ENCODE data around the gene NCAPH2. TPM values are rescaled to one million over a fixed set of nuclear protein-coding genes. Genes with fewer than 3 reads are reported as not detected.
A peak's percentile ranks its signal among the peaks of the same experiment; 100 is the strongest.

The NCAPH2 gene
- polyA plus RNA-seq, 1 donor from 2014 or later = 39.4 TPM

GRCh38 chr22:50469377-50470305 is 38.4 kb upstream of the NCAPH2 start:
- H3K4me3 Mint-ChIP-seq = peak overlapping the region; percentile 59 to 89 (median 88)

GRCh38 chr22:50470491-50470890 is 37.5 kb upstream of the NCAPH2 start:
- no peaks in the 10 kb centered on the region for H3K27me3 Mint-ChIP-seq
- peaks cover 26 to 51% (median 41%) of the 10 kb centered on the region in 3 donors for H3K4me1 Mint-ChIP-seq
- peak overlapping the region; percentile 59 to 89 (median 88) for H3K4me3 Mint-ChIP-seq
- peaks cover 4% of the 10 kb centered on the region for H3K36me3 Mint-ChIP-seq
- H3K9me3 Mint-ChIP-seq = no peaks in the 10 kb centered on the region
- H3K27ac Mint-ChIP-seq = peak overlapping the region; percentile 94 to 98 (median 94)

More at GRCh38 chr22:50469377-50470305, 38.4 kb upstream of the NCAPH2 start:
- Mint-ChIP-seq H3K9me3 (no peaks in the 10 kb centered on the region), H3K36me3 (peaks cover 4% of the 10 kb centered on the region), H3K4me1 (peaks cover 26 to 49% (median 41%) of the 10 kb centered on the region in 3 donors), H3K27me3 (no peaks in the 10 kb centered on the region), H3K27ac (peak overlapping the region; percentile 94 to 98 (median 94))

- Mint-ChIP-seq H3K4me3 (peak overlapping the region; percentile 59 to 97 (median 88)), H3K27ac (peak overlapping the region; percentile 94 to 98 (median 94)), H3K9me3 (no peaks in the 10 kb centered on the region), H3K27me3 (no peaks in the 10 kb centered on the region), H3K4me1 (peaks cover 26 to 52% (median 41%) of the 10 kb centered on the region in 3 donors), H3K36me3 (peaks cover 4% of the 10 kb centered on the region)
Measured at GRCh38 chr22:50471197-50471847, 36.7 kb upstream of the NCAPH2 start.

DNA sequence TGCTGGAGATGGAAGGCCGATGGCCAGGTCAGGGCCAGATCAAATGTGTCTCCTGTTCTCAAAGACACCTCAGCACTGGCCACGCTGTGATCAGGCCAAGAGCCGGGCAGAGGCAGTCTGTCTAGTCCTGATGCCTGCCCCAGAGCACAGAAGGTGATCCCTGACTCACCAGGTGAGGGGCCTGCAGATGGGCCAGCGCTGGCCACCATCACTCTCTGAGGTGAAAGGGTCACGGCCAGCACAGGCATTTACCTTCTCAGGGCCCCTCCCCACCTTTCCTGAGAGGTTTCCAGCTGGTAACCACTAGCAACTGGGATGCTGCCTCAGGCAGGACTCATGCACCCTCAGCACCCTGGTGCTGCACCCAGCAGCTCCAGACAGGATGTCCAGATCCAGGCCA is 36.1 kb upstream of the NCAPH2 start:
- Mint-ChIP-seq H3K36me3 (peaks cover 4% of the 10 kb centered on the region), H3K27ac (peak overlapping the region; percentile 67 to 82 (median 77)), H3K9me3 (no peaks in the 10 kb centered on the region), H3K4me1 (peaks cover 22 to 48% (median 41%) of the 10 kb centered on the region in 3 donors), H3K27me3 (no peaks in the 10 kb centered on the region), H3K4me3 (peak overlapping the region in 3 of 4 donors; percentile 77 to 97 (median 79))

DNA sequence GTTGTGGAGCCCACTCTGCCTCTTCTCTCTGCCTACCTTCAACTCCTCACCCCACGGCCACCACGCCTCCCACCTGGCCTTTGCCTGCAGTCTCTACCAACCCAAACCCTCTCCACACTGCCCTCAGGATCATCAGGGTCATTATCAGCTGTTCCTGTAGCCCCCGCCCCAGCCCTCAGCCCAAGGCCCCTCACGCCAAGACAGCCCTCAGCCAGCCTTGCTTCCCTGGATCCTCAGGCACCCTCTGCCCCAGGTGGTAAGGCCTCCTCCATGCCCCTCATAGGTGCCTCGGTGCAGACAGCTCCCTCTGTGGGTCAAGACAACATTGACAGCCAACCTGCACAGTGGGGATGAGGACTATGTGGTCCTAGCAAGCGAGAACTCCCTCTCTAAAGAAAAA is 34.9 kb upstream of the NCAPH2 start:
- Mint-ChIP-seq H3K4me1 (peaks cover 22 to 47% (median 41%) of the 10 kb centered on the region in 3 donors), H3K27me3 (no peaks in the 10 kb centered on the region), H3K36me3 (peaks cover 4% of the 10 kb centered on the region), H3K9me3 (no peaks in the 10 kb centered on the region), H3K4me3 (peak overlapping the region; percentile 79 to 97 (median 92)), H3K27ac (peak overlapping the region; percentile 63 to 95 (median 72))

DNA sequence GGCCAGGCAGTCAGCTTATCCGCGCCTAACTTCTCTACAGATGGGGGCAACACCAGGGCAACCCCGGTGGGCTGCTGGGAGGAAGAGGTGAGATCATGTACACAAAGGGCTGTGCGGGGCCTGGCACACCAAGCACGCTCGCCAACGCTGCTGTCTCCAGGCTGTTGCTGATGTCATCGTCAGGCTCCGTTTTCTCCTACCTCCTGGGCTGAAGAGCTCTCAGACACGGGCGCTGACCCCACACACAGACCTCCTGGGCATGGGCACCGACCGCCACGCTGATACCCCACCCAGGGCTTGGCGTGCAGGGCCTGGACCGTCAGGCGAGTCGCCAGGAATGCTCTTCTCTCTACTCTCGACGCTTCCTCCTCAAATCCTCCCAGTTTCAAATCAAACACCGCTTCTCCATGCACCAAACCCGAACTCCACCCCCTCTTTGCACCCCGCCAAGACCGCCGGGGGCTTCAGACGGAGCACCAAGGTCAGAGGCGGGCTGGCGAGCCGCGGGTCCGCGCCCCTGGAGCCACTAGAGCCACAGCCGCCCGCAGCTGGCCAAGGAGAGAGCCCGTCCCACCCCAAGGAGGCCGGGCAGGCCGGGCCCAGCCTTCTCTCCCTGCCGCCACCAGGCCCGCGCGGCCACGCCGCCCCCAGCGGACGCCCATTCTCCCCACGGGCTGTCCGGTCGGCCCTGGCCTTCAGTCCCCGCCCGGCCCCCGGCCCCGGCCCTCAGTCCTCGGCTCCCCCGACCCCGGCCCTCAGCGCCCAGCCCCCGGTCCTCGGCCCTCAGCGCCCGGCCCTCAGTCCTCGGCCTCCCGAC is 34.0 kb upstream of the NCAPH2 start:
- peaks cover 4% of the 10 kb centered on the region for H3K36me3 Mint-ChIP-seq
- peak overlapping the region; percentile 79 to 97 (median 92) for H3K4me3 Mint-ChIP-seq
- H3K27me3 Mint-ChIP-seq = no peaks in the 10 kb centered on the region
- H3K4me1 Mint-ChIP-seq = peaks cover 21 to 41% (median 35%) of the 10 kb centered on the region in 3 donors
- peak overlapping the region; percentile 72 to 95 (median 85) for H3K27ac Mint-ChIP-seq
- no peaks in the 10 kb centered on the region for H3K9me3 Mint-ChIP-seq

- Mint-ChIP-seq H3K27ac (peak within 1 kb of the TSS; percentile 72 to 95 (median 85)), H3K4me3 (peak within 1 kb of the TSS; percentile 79 to 97 (median 92)), H3K27me3 (peaks cover 4% of the 10 kb centered on the region), H3K4me1 (peaks cover 15 to 38% (median 31%) of the 10 kb centered on the region in 3 donors), H3K9me3 (no peaks in the 10 kb centered on the region), H3K36me3 (peaks cover 4% of the 10 kb centered on the region)
Measured at GRCh38 chr22:50474710-50475651, 33.0 kb upstream of the NCAPH2 start, which contains the start of gene SBF1. Gene SBF1 (minus strand): TSS chr22:50475035. CDS start chr22:50474840, 195 bp downstream.

GRCh38 chr22:50475652-50476002 is 32.4 kb upstream of the NCAPH2 start:
- H3K4me1 Mint-ChIP-seq = peaks cover 12 to 34% (median 24%) of the 10 kb centered on the region in 3 donors
- peaks cover 4% of the 10 kb centered on the region for H3K36me3 Mint-ChIP-seq
- H3K27ac Mint-ChIP-seq = peak overlapping the region in 1 of 3 donors; percentile 67
- peaks cover 5% of the 10 kb centered on the region for H3K27me3 Mint-ChIP-seq
- H3K9me3 Mint-ChIP-seq = no peaks in the 10 kb centered on the region
- peak overlapping the region; percentile 74 to 90 (median 82) for H3K4me3 Mint-ChIP-seq

GRCh38 chr22:50476868-50477267 is 31.2 kb upstream of the NCAPH2 start:
- no peaks in the 10 kb centered on the region for H3K9me3 Mint-ChIP-seq
- peak overlapping the region in 3 of 4 donors; percentile 52 to 75 (median 68) for H3K4me3 Mint-ChIP-seq
- H3K36me3 Mint-ChIP-seq = peaks cover 4% of the 10 kb centered on the region
- peaks cover 7% of the 10 kb centered on the region for H3K27me3 Mint-ChIP-seq
- peaks cover 10 to 27% (median 21%) of the 10 kb centered on the region in 3 donors for H3K4me1 Mint-ChIP-seq
- H3K27ac Mint-ChIP-seq = peak overlapping the region in 2 of 3 donors; percentile 33 to 57

DNA sequence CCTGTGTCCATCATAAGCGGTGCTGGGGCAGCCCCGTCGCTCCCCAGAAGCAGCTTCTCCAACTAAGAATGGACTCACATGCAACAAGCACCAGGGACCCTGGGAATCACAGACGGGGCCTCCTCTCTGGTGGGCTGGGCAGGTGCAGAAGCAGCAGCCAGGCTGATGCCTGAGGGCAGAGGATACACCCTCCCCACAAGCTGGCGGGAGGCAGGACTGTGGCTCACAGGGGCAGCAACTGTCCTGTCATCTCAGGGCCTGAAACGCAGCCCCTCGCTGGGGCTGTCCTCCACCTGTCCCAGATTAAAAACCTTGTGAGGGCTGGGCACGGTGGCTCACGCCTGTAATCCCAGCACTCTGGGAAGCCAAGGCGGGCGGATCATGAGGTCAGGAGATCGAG is 30.1 kb upstream of the NCAPH2 start:
- H3K4me3 Mint-ChIP-seq = peak overlapping the region in 2 of 4 donors; percentile 55 to 75
- H3K27ac Mint-ChIP-seq = peak overlapping the region in 2 of 3 donors; percentile 74 to 83
- peaks cover 8% of the 10 kb centered on the region for H3K27me3 Mint-ChIP-seq
- H3K9me3 Mint-ChIP-seq = no peaks in the 10 kb centered on the region
- peaks cover 9 to 19% (median 14%) of the 10 kb centered on the region in 3 donors for H3K4me1 Mint-ChIP-seq
- peaks cover 3% of the 10 kb centered on the region for H3K36me3 Mint-ChIP-seq

GRCh38 chr22:50479721-50480120 is 28.3 kb upstream of the NCAPH2 start:
- Mint-ChIP-seq H3K27ac (peak overlapping the region in 2 of 3 donors; percentile 56 to 76), H3K27me3 (peaks cover 12% of the 10 kb centered on the region), H3K9me3 (no peaks in the 10 kb centered on the region), H3K36me3 (no peaks in the 10 kb centered on the region), H3K4me3 (peak overlapping the region; percentile 73 to 83 (median 79)), H3K4me1 (peaks cover 4 to 6% (median 5%) of the 10 kb centered on the region in 3 donors)

DNA sequence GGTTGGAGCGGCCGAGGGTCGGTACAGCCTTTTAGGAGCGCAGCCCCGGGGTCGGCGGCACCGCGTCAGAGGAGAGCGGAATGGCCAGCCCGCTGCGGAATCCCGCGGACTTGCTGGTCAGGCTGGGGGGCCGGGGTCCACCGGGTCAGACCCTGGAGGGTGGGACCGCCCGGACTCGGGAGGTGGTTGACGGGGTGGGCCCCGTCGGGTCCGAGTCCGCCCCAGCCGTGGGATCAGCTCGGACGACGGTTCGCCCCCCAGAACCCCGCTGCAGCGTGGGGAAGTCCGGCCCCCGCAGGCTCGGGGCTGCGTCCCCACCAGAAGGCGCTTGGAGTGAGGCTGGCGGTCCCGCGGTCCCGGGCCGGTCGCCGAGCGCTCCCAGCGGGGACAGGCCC is 27.0 kb upstream of the NCAPH2 start:
- Mint-ChIP-seq H3K9me3 (no peaks in the 10 kb centered on the region), H3K36me3 (no peaks in the 10 kb centered on the region), H3K4me1 (peaks cover 3 to 5% (median 4%) of the 10 kb centered on the region in 3 donors), H3K27ac (no peak overlapping the region), H3K27me3 (peaks cover 12% of the 10 kb centered on the region), H3K4me3 (peak overlapping the region in 3 of 4 donors; percentile 14 to 64 (median 47))

GRCh38 chr22:50481440-50482106 is 26.5 kb upstream of the NCAPH2 start, which contains the start of gene ADM2:
Gene ADM2 (plus strand): TSS chr22:50481543. CDS start chr22:50481848, 305 bp downstream.
- peaks cover 12% of the 10 kb centered on the region for H3K27me3 Mint-ChIP-seq
- no peaks in the 10 kb centered on the region for H3K36me3 Mint-ChIP-seq
- no peaks in the 10 kb centered on the region for H3K9me3 Mint-ChIP-seq
- peaks cover 3 to 5% (median 4%) of the 10 kb centered on the region in 3 donors for H3K4me1 Mint-ChIP-seq
- peak within 1 kb of the TSS in 1 of 3 donors; percentile 88 for H3K27ac Mint-ChIP-seq
- H3K4me3 Mint-ChIP-seq = peak within 1 kb of the TSS; percentile 73 to 84 (median 80)
